Daoy (cell line): ENCODE results near the gene CYP2W1. TPM values are rescaled to one million over a fixed set of nuclear protein-coding genes. Genes with fewer than 3 reads are reported as not detected.
A peak's percentile ranks its signal among the peaks of the same experiment; 100 is the strongest.
"Not testable (repeated sequence)": the region's sequence is repeated elsewhere in the genome, so short reads cannot be mapped to it uniquely, and the experiment has no call there.

ENCODE experiments used
- DNase-seq: peaks from one replicate; pipeline ENCODE4 v3.0.0-alpha.2; 2015; ENCODE audit warnings: low read depth
- total RNA-seq: library from RNA; depleted of rRNA; stranded (reverse); fragments of >200 nt; shearing (Covaris generic); gene quantifications from 2 replicates; pipeline ENCODE4 v1.2.3, GENCODE V29; 2014; rRNA removed

The CYP2W1 gene
- not detected in 2 replicates for total RNA-seq

- no peak for DNase-seq
Observed at GRCh38 chr7:983004-983615, at the start of gene CYP2W1. Gene CYP2W1, plus strand, starts transcription at chr7:983181. Its CDS starts 31 bp downstream, at chr7:983212.

- no peak for DNase-seq
Observed at GRCh38 chr7:934469-935163, 48.4 kb upstream of the CYP2W1 start.

GRCh38 chr7:935164-935873, 47.7 kb upstream of the CYP2W1 start:
- DNase-seq, result no peak

- DNase-seq, result no peak
Observed at GRCh38 chr7:935874-936385, 47.1 kb upstream of the CYP2W1 start.

- DNase-seq, result peak; percentile 89
Observed at GRCh38 chr7:936386-937054, 46.5 kb upstream of the CYP2W1 start.

GRCh38 chr7:937856-938484, 45.0 kb upstream of the CYP2W1 start:
- no peak for DNase-seq

GRCh38 chr7:938546-939185, 44.3 kb upstream of the CYP2W1 start:
- DNase-seq, result no peak

- no peak for DNase-seq
Observed at GRCh38 chr7:939843-940242, 43.1 kb upstream of the CYP2W1 start.

- DNase-seq, result no peak
Observed at GRCh38 chr7:940599-941408, 42.2 kb upstream of the CYP2W1 start.

GRCh38 chr7:943793-944192, 39.2 kb upstream of the CYP2W1 start:
- DNase-seq, result not testable (repeated sequence)

GRCh38 chr7:944744-945143, 38.2 kb upstream of the CYP2W1 start:
- no peak for DNase-seq

- no peak for DNase-seq
Observed at GRCh38 chr7:945147-945555, 37.8 kb upstream of the CYP2W1 start.

- no peak for DNase-seq
Observed at GRCh38 chr7:945556-946255, 37.3 kb upstream of the CYP2W1 start.

GRCh38 chr7:946256-946996, 36.6 kb upstream of the CYP2W1 start:
- DNase-seq, result no peak

- DNase-seq, result no peak
Observed at GRCh38 chr7:947391-948210, 35.4 kb upstream of the CYP2W1 start.

- DNase-seq, result no peak
Observed at GRCh38 chr7:949021-949934, 33.7 kb upstream of the CYP2W1 start.
